Omental fat pad (tissue), 4 donors: ENCODE data around the gene MAT2B. TPM values are rescaled to one million over a fixed set of nuclear protein-coding genes. Genes with fewer than 3 reads are reported as not detected.

Experiments
- ATAC-seq: fragments of 150-250 bp; one replicate; pipeline ENCODE4 v1.9.1; 2016; ENCODE audit warnings: mild to moderate bottlenecking, moderate library complexity; ENCODE audit not compliant: low FRiP score
- DNase-seq: peaks from one replicate; pipeline ENCODE4 v3.0.0-alpha.2; 2019; ENCODE audit warnings: low spot score
- total RNA-seq, 4 donors: library from RNA; depleted of rRNA; stranded (reverse); fragments of >200 nt; gene quantifications; one replicate each; pipeline ENCODE4 v1.1.0, GENCODE V29; 2016
- TF ChIP-seq, protein P1 (sequence below), 3 donors: fragments of 450-650 bp; IDR thresholded peaks; one replicate each; pipeline ENCODE4 v1.5.1; 2016 to 2017; ENCODE audit warnings: antibody characterized with exemption in 3 of 3, mild to moderate bottlenecking in 3 of 3, moderate library complexity in 2 of 3

The MAT2B gene
- total RNA-seq: 10 to 100 TPM; 25.7 to 55.0 (median 41.3) TPM

DNA sequence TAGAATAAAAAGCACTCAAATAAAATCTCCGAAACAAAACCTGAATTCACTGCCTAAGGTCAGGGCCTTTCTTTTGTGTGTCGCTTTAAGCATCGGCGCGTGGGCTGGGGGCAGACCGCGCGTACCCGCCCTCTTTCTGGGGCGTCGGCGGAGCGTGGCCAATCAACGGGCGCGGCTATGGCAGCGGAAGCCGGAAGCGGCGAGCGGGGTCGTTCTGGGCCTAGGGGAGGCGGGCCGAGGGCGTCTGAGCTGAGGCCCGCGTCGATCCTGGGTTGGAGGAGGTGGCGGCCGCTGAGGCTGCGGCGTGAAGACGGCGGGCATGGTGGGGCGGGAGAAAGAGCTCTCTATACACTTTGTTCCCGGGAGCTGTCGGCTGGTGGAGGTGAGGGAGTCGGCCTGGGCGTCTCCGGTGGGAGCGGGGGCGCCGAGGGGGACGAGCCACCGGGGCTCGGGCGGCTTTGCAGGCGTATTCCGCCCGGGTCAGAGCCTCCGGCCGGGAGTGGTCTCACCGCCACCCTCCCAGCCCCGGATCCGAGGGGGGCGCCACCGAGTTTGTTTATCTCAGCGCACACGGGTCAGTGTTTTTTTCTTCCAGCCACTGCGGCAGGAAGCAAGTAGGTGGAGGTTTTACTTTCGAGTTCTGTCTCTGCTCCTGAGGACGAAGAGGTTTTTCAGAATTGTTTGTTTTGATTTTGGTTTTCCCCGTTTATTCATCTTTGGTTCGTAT lies at the start of gene MAT2B:
TSS of gene MAT2B (plus strand) at position 252 of the 727 bp plus-strand sequence. CDS start at position 320, 68 bp downstream.
- ATAC-seq (peak; percentile 98), DNase-seq (peak; percentile 84)
- TF ChIP-seq, protein P1, sequence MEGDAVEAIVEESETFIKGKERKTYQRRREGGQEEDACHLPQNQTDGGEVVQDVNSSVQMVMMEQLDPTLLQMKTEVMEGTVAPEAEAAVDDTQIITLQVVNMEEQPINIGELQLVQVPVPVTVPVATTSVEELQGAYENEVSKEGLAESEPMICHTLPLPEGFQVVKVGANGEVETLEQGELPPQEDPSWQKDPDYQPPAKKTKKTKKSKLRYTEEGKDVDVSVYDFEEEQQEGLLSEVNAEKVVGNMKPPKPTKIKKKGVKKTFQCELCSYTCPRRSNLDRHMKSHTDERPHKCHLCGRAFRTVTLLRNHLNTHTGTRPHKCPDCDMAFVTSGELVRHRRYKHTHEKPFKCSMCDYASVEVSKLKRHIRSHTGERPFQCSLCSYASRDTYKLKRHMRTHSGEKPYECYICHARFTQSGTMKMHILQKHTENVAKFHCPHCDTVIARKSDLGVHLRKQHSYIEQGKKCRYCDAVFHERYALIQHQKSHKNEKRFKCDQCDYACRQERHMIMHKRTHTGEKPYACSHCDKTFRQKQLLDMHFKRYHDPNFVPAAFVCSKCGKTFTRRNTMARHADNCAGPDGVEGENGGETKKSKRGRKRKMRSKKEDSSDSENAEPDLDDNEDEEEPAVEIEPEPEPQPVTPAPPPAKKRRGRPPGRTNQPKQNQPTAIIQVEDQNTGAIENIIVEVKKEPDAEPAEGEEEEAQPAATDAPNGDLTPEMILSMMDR (IDR thresholded peaks at IDR 0.05): no peak

DNA sequence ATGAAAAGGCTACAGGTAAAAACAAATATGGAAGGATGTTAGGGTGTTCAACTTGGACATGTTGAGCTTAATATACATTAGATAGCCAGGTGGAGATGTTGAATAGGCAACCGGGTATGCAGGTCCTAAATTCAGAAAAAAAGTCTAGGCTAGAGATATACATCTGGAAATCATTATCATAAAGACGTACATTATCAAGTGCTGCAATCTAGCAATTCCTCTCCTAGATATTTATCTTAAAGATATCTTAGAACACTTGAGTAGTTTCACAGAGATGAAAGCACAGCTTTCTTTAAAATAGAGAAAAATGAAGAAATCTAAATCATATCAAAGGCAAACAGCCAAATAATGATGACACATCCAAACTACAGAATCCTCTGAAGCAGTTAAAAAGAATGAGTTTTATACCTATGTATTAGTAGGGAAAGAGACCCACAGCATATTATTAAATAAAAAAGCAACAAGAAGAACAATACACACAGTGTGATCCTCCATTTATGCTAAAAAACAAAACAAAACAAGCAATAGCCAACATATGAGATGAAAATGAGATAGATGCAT lies 49.3 kb upstream of the MAT2B start:
- TF ChIP-seq, protein P1 (IDR thresholded peaks at IDR 0.05): no peak
- DNase-seq (no peak), ATAC-seq (no peak)

DNA sequence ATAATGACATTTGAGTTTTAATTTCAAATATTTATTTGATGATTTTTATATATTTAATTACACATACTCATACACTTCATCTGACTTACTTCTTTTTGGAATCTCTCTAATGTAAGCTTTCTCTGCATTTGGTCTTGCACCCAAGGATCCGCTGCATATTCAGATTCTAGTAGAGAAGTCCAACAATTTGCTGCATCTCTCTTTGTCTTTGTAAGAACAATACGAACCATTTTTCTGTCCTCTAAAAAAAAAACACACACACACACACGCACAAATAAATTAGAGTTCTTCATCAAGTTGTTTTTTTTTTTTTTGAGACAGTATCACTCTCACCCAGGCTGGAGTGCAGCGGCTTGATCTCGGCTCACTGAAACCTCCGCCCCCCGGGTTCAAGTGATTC lies 48.6 kb upstream of the MAT2B start:
- TF ChIP-seq, protein P1 (IDR thresholded peaks at IDR 0.05): no peak
- DNase-seq (no peak), ATAC-seq (no peak)

DNA sequence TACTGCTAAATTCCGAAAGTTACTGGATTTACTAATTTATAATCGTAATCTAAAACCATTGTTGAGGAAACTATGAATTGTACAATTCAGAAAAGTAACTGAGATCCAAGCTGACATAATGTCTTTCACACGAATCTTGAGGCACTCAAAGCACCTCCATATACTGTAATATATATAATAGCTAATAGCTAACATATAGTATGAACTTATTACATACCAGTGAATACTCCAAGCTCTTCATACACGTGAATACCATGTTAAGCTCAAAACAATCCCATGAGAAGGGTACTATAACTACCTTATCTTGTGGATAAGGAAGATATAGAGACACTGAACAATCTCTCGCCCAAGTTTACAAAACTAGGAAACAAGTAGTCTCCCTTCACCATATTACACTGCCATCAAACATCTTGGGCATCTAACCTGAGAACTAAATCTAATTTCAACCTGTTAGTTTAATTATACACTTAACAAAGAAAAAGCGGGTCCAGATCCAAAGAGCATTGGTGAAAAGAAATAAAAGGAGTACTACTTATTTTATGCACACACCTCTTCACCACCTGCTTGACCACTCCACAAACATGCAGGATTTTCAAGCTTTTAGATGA lies 46.5 kb upstream of the MAT2B start:
- ATAC-seq: no peak
- no peak for DNase-seq
- TF ChIP-seq, protein P1 (IDR thresholded peaks at IDR 0.05): no peak

DNA sequence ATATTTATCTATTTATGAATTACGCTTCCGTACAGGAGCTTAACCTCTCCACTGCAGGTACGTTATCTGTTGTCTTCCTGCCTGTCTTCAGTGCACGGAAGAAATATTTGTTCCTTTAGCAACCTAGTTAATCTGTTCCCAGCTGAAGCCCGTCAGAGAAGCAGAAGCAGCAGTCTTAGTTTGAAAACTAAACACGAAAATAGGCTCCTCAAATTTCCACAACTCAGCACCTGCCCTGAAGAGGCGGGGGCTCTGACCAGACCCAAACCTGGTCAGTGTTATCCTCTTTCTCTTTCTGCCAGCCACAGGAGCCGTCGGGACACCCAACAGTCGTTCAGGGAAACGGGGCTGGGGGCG lies 46.0 kb upstream of the MAT2B start:
- ATAC-seq (peak; percentile 9), DNase-seq (no peak)
- TF ChIP-seq, protein P1 (IDR thresholded peaks at IDR 0.05): no peak

DNA sequence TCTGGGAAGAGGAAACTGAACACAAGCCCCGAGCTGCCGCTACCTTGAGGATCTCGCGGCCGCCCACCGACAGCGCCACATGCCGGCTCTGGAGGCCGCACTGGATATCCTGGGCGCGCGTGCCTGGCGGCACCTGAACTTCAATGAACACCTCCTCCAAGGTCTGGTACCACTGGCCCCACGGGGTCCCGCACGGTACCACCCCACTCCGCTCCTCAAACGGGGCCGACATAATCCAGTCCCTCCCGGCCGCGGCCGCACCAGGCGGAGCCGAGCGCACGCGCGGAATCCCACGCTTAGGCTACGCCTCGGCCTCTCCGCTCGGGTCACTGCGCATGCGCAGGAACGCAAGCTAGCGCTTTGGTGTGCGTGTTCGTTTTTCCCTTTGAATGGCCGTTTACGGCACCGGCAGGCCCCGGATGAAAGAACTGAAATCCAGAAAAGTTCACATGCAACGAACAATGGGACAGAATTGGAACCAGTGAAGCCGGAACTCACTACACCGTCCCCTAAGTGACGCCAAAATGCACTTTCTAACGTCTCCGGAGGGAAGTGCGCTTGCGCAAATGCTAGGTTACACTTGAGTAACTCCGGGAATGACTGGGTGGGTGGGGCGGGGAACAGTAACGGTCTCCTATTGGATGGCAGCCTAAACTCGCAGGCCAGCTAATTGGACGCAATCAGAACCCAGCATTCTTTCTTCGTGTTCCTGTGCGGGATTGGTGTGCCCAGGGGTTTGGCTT lies 45.4 kb upstream of the MAT2B start, which contains the start of gene NUDCD2:
TSS of gene NUDCD2 (minus strand) at position 284 of the 743 bp plus-strand sequence. CDS start at position 232, 52 bp downstream.
- ATAC-seq: peak; percentile 96
- peak; percentile 95 for DNase-seq
- TF ChIP-seq, protein P1 (IDR thresholded peaks at IDR 0.05): no peak
